GM19463 (cell line): ENCODE data around the gene GHRL.
A peak's percentile ranks its signal among the peaks of the same experiment; 100 is the strongest.

Experiments used
- ATAC-seq: cut with Tn5 transposase; IDR thresholded peaks from one replicate; pipeline ENCODE4 v1.9.1; 2021; ENCODE audit warnings: mild to moderate bottlenecking, moderate library complexity; ENCODE audit not compliant: unreplicated experiment

The GHRL gene

GRCh38 chr3:10248184-10248983 lies 44.4 kb downstream of the GHRL start, which contains the start of gene TATDN2:
TSS of gene TATDN2 (plus strand) at chr3:10248459. CDS start at chr3:10249201, 742 bp downstream.
- ATAC-seq = peak; percentile 93

- no peak for ATAC-seq
These were observed 45.0 kb downstream of the GHRL start for GRCh38 chr3:10247679-10248183.

DNA sequence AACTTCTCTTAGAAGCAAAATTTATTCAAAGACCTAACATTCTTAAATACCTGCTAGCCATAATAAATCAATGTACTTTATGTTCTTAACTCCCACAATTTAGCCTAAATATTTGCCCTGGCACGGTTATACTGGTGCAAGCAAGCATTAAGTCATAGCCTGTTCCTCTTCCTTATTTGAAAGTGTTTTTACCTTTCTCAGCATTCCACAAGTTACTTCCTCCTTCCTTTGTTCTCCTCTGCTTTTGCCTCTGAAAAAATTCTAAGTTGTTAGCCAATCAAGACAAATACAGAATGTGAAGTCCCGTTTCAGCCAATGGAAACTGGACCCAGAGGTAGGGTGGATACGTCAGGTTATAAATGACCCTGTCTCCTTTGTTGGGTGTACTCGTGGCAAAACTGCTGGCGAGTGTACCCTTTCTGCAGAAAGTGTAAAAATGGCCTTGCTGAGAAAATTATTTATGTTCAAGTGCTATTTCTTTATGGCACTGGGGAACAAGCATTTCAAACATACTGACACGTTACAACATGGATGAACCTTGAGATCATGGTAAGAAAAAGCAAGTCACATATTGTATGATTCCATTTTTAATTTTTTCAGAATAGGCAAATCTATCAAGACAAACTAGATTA lies 47.5 kb downstream of the GHRL start:
- no peak for ATAC-seq

- no peak for ATAC-seq
These were observed 48.7 kb downstream of the GHRL start for GRCh38 chr3:10244009-10244408.

DNA sequence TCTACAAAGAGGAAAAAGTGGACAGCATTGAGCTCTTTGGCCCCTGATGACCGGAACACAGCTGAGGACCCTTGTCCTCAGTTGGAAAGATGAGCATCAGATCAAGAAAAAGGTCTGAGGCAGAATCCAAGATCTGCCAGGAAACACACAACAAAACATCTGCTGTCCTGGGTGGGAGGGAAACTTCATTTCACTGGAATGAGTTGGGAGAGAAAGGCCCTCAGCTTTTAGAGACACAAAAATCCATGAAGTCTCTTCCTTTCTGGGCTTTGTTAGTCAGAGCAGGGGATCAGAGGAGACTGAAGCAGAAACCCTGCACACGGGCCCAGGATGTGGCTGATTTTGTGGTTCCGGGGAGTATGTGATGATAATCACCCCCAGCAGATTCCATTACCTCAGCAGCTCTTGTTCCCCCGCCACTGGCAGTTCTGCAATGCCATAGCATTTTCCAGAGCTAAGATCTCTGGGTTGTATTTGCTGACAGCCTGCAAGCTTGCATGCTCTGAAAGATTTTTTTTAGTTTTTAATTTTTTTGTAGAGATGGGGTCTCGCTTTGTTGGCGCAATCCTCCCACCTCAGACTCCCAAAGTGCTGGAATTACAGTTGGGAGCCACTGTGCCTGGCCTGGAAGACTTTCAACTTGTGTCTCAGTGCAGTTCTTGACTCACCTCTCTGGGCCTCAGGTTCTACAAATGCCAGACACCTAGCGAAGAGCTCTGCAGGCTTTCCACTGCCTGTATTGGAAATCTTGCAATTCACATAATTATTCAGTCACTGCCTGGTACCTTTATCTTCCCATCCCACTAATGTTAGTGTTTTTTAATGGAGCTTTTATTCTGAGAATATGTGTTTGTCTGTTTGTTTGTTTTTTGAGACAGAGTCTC lies 50.3 kb downstream of the GHRL start:
- no peak for ATAC-seq

DNA sequence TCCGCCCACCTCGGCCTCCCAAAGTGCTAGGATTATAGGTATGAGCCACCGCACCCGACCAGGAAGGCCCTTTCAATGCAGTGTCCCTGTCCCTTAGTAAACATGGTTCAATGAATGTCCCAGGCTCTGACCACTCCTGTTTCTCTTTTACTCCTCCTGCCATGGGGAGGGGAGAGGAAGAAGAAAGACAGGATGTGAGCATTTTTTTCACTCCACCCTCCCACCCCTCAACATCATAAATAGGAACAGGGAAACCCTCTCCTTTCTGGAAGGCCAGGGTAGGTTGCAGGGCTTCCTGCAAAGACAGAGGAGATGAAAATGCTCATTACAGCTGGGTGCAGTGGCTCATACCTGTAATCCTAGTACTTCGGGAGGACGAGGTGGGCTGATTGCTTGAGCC lies 51.9 kb downstream of the GHRL start:
- ATAC-seq = no peak

GRCh38 chr3:10238345-10239183 lies 54.2 kb downstream of the GHRL start:
- no peak for ATAC-seq
